ENCODE results near the gene UNC93A. TPM values are rescaled to one million over a fixed set of nuclear protein-coding genes. Genes with fewer than 3 reads are reported as not detected.
"Not testable (repeated sequence)": the region's sequence is repeated elsewhere in the genome, so short reads cannot be mapped to it uniquely, and the experiment has no call there.

UNC93A gene
- total RNA-seq, 3 donors from 2014 or later: not detected

DNA sequence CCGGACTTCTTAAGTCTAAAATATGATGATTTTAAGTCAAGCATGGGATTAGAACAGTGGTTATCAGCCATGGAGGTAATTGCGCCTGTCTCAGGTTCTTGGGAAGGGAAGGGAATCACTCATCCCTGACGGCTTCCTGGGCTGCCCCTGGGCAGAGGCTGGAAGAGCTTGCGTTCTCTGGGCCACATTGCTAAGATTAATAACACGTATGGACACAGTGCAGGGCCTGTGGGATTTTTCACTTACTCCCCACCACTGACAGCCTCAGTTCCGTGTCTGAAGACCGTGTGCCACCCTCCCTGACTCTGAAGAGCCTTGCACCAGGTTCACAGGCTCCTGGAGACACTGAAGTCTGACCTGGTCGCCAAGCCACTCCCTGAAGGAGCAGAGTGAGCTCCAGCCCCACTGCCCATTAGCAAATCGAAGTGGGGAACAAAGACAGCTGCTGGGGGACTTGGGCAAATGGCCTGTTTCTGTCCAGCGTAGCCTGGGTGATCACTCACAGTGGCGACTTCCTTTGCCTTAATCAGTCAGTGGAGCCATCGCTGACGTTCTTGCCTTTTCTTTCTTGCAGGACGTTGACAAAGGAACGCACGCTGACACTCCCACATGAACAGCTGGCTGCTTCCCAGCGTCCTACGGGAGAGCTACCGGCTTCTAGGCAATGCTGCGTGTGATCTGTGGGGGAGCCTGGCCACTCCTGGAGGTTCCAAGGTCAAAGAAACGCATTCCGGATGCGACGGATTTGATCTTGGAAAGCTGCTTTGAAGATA, 24.9 kb upstream of the UNC93A start:
- not testable (repeated sequence) for H3K4me3 Mint-ChIP-seq; H3K9me3 Mint-ChIP-seq; H3K4me1 Mint-ChIP-seq (ENCODE audit: low read depth); ATAC-seq; DNase-seq; H3K36me3 Mint-ChIP-seq (ENCODE audit: insufficient read depth)
- peaks cover 17% of the 10 kb centered on the region for H3K27me3 Mint-ChIP-seq (ENCODE audit: low read depth)

DNA sequence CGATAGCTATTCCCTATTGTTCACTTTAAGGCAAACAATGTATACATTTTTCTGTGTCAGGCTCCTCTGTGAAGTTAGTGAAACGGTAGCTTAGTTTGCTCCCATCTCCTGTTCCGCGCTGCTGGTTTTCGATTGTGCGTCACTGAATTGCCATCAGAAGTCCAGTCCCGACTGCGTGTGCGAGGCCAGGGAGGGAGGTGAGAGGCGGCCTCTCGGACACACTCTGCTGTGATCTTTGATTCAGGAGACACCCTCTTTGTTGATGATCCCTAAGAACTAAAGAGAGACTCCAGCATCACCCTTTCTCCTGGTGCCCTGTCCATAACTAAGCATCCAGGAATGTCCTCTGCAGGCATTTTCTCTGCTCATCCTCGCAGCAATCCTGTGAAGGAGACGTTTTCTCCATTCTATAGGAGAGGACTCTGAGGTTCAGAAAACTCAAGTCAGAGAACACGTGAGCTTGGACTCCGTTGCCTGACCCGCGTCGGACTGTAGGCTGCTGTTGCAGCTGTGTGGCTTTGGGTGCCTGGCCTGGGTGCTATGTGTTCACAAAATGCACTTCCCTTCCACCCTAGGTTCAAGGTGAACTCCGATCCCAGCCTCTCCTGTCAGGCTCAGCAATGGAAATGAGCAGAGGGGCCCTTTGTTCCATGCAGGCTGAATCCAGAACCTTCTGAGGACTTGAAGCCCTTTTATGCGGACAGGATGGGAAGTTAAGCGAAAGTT, 24.1 kb upstream of the UNC93A start:
- Mint-ChIP-seq H3K9me3 (no peaks in the 10 kb centered on the region), H3K4me3 (no peak overlapping the region), H3K36me3 (ENCODE audit: insufficient read depth) (no peaks in the 10 kb centered on the region)

DNA sequence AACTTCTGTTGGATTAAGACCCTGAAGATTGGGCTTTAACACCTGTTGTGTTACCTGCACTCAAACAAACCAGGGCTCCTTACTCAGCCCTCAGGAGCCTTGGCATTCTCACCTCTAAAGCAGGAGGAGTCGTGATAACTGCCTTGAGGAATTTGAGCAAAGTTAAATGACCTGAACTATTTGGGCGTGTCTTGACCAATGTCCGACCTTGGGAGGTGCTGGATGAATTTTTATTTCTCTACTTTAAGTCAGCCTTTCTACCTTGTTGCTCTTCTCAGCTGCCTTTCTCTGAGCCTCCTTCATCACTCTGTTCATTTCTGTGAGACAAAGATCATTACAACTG, 23.6 kb upstream of the UNC93A start:
- H3K4me3 Mint-ChIP-seq; H3K4me1 Mint-ChIP-seq (ENCODE audit: low read depth); H3K9me3 Mint-ChIP-seq; H3K36me3 Mint-ChIP-seq (ENCODE audit: insufficient read depth); ATAC-seq; DNase-seq: not testable (repeated sequence)
- peaks cover 14% of the 10 kb centered on the region for H3K27me3 Mint-ChIP-seq (ENCODE audit: low read depth)

More for the DNA sequence above, 24.1 kb upstream of the UNC93A start:
- DNase-seq: no peak
- ATAC-seq: no peak
- Mint-ChIP-seq H3K27me3 (ENCODE audit: low read depth) (peaks cover 14% of the 10 kb centered on the region), H3K4me1 (ENCODE audit: low read depth) (no peaks in the 10 kb centered on the region)

DNA sequence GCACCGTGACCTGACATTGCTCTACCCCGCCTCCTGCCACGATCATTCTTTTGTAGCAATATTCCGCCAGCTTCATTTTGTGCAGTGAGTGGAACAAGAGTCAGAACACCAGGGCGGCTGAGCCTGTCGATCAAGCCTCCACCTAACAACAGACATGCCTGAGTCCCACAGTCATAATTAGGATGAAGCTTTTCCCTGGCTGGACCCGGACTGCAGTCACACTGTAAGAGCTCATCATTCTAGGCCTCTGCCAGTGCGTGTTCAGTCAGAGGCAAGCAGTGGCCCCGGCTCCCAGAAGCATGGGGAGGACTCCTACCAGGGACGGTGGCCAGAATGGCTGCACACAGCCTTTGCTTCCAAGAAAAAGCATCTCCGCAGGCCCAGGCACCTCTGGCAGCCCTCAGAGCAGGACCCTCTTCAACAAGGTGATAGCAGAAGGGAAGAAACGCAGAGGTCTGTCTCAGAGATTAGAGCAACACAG, 23.2 kb upstream of the UNC93A start:
- Mint-ChIP-seq H3K27me3 (ENCODE audit: low read depth) (peaks cover 14% of the 10 kb centered on the region), H3K4me3 (no peak overlapping the region), H3K4me1 (ENCODE audit: low read depth) (no peaks in the 10 kb centered on the region), H3K36me3 (ENCODE audit: insufficient read depth) (no peaks in the 10 kb centered on the region), H3K9me3 (no peaks in the 10 kb centered on the region)
- ATAC-seq: no peak
- no peak for DNase-seq

DNA sequence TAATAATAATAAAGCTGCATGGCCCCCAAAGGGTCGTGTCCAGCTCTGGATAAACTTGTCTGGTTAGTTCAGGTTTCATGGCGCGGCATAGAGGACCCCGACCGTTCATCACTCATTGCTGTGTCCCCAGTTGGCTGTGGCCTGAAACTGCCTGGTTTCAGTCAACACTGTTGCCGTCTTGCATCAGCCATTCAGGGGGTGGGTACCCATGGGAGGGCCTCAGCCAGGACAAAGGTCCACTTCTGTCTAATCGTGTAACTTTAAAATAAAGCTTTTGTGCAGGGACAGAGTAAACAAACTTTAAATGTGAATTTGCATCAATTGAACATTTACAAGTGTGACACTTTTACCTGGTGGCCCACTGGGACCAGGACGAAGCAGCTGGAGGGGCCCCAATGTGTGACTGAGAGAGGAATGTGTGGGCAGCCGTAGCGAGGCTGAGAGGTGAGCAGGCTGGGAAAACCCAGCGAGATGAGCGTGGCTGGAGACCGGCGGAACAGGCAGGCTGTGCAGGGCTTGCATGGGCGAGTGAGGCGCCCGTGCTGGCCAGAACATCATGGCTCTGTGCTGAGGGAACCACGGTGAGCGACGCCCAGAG, 22.3 kb upstream of the UNC93A start:
- H3K27me3 Mint-ChIP-seq (ENCODE audit: low read depth): peaks cover 10% of the 10 kb centered on the region
- no peaks in the 10 kb centered on the region for H3K36me3 Mint-ChIP-seq (ENCODE audit: insufficient read depth)
- H3K4me1 Mint-ChIP-seq (ENCODE audit: low read depth): no peaks in the 10 kb centered on the region
- no peak for ATAC-seq
- H3K4me3 Mint-ChIP-seq: no peak overlapping the region
- no peaks in the 10 kb centered on the region for H3K9me3 Mint-ChIP-seq
- DNase-seq: no peak

DNA sequence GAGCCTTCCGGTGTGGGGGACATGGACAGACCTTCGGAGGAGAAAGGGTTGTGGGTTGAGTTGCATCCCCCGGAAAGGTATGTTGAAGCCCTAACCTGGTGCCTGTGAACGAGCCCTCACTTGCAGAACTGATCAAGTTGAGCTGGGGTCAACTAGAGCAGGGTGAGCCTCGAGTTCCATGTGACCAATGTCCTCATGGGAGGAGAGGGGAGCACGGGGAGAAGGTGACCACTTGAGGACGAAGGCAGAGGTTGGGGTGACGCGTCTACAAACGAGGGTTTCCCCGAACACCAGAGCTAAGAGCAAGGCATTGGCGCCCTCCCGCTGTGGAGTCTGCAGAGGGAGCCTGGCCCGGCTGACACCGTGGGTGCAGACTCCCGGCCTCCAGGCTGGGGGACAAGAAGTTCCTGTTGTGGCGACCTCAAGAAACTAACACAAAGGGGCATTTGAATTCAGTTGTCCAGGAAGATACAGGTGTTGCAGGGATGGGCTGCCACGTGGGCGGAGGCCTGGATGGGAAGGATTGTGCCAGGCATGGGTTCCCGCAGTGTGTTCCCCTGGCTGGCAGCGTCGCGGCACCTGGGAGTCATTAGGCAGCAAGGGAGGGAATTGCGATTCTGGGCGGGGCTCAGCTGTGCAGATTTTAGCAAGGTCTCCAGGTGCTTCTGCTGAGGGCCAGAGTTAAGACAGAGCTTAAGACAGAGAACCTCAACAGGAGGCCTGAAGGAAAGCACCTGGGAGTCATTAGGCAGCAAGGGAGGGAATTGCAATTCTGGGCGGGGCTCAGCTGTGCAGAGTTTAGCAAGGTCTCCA, 20.4 kb upstream of the UNC93A start:
- ATAC-seq (no peak), DNase-seq (no peak)
- Mint-ChIP-seq H3K4me3 (no peak overlapping the region), H3K4me1 (ENCODE audit: low read depth) (no peaks in the 10 kb centered on the region), H3K36me3 (ENCODE audit: insufficient read depth) (no peaks in the 10 kb centered on the region), H3K27me3 (ENCODE audit: low read depth) (peaks cover 5% of the 10 kb centered on the region), H3K9me3 (no peaks in the 10 kb centered on the region)

DNA sequence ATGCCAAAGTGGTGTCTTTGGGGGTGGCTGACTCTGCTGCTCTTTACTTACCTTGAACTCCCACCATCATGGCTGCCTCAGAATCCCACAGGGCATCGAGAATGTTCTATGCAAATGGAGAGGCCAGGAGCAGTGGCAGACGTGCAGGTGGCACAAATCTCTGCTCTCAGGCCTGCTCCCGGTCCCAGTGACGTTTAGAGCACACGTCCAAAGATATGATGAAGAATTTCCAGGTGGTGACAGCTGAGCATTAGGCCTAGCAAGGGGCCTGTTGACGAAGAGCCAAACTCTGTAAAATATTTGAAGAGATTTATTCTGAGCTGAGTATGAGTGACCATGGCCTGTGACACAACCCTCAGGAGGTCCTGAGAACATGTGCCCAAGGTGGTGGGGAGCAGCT, 19.0 kb upstream of the UNC93A start:
- Mint-ChIP-seq H3K36me3 (ENCODE audit: insufficient read depth) (no peaks in the 10 kb centered on the region), H3K9me3 (no peaks in the 10 kb centered on the region), H3K4me1 (ENCODE audit: low read depth) (no peaks in the 10 kb centered on the region), H3K4me3 (no peak overlapping the region), H3K27me3 (ENCODE audit: low read depth) (peaks cover 10% of the 10 kb centered on the region)
- ATAC-seq (no peak), DNase-seq (no peak)

DNA sequence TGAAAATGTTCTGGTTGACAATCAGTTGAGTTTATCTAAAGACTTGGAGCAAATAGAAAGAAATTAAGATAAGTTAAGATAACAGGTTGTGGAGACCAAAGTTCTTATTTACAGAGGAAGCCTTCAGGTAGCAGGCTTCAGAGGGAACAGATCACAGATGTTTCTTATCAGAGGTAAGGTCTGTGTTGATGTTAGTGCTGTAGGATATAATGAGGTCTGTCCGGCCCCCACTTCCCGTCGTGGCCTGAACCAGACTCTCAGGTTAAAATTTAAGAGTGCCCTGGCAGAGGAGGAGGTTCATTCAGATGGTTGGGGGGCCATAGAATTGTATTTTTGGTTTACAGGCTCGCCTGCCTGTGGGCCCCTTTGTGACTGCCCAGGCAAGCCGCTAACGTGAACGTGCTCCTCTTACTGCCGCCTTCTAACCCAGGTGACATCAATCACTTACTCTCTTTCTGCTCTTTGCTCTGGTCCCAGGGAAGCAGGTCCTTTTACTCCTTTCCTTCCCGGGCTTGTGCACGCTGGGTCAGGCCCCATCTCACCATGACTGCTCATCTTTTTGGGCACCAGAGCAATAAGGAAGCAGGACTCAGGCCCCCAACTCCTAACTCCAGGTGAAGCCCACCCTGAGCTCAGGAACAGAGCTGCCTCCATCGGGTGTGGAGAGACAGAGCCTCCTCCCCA, 18.3 kb upstream of the UNC93A start:
- Mint-ChIP-seq H3K4me3 (no peak overlapping the region), H3K9me3 (no peaks in the 10 kb centered on the region), H3K4me1 (ENCODE audit: low read depth) (no peaks in the 10 kb centered on the region), H3K27me3 (ENCODE audit: low read depth) (peaks cover 15% of the 10 kb centered on the region), H3K36me3 (ENCODE audit: insufficient read depth) (no peaks in the 10 kb centered on the region)
- ATAC-seq: no peak
- DNase-seq: no peak

DNA sequence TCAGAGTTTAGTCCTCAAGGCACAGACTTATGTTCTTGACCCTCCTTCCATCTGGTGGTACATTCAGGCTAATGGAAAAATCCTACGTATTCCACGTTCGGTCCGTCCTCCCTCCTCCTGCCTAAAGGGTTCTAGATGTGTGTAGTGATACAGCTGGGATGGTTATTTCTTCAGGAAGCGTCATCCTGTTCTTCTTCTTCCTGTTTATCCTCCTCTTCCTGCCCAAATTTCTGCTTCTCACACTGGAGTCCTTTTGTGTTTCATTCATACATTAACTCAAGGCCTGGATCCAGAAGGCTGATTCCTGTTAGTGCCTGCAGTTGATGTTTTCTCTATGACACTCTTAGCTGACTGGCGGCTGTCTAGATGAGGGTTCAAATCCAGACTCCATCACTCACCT, 16.8 kb upstream of the UNC93A start:
- Mint-ChIP-seq H3K9me3 (no peaks in the 10 kb centered on the region), H3K27me3 (ENCODE audit: low read depth) (peaks cover 22% of the 10 kb centered on the region), H3K4me1 (ENCODE audit: low read depth) (no peaks in the 10 kb centered on the region), H3K36me3 (ENCODE audit: insufficient read depth) (no peaks in the 10 kb centered on the region), H3K4me3 (no peak overlapping the region)
- DNase-seq: no peak
- ATAC-seq: no peak

DNA sequence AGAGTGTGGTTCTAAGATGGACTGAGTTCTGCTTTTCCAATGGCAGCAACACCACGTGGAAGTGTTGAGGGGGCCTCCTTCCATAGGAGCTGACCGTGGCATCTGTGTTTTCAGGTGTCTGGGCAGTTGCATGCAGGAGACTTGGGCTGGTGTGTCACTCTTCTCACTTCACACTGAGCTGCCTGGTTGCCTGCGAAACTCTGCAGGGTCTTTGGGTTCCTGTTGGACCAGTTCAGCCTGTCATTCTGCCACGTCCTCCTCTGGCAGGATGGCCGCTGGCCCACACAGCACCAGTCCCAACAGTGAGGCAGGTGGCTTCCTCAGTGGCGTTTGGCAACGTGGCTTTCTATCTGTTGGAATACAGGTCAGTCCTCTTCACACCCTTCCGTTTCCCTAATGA, 16.1 kb upstream of the UNC93A start:
- Mint-ChIP-seq H3K36me3 (ENCODE audit: insufficient read depth) (no peaks in the 10 kb centered on the region), H3K27me3 (ENCODE audit: low read depth) (peaks cover 22% of the 10 kb centered on the region), H3K4me1 (ENCODE audit: low read depth) (no peaks in the 10 kb centered on the region), H3K9me3 (no peaks in the 10 kb centered on the region), H3K4me3 (no peak overlapping the region)
- ATAC-seq (no peak), DNase-seq (no peak)

DNA sequence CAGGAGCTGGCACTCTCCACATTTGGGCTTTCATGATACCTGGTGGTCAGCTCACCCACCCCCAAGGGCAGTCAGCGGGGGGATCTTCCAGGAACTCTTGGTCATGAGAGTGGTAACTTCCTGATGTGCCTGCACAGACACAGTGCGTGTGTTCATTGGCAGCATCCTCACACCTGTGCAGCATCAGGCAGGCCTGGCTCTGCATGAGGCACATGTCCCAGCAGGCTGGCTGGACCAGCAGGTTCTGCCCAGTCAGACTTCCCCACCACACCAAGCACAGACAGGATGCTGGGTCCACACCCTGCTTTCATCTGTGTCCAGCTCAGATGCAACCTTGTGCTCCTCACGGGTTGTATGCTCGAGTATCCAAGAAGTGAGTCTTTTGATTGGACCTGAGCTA, 15.7 kb upstream of the UNC93A start:
- Mint-ChIP-seq H3K9me3 (no peaks in the 10 kb centered on the region), H3K27me3 (ENCODE audit: low read depth) (peaks cover 19% of the 10 kb centered on the region), H3K4me3 (no peak overlapping the region), H3K36me3 (ENCODE audit: insufficient read depth) (no peaks in the 10 kb centered on the region), H3K4me1 (ENCODE audit: low read depth) (no peaks in the 10 kb centered on the region)
- no peak for DNase-seq
- no peak for ATAC-seq

DNA sequence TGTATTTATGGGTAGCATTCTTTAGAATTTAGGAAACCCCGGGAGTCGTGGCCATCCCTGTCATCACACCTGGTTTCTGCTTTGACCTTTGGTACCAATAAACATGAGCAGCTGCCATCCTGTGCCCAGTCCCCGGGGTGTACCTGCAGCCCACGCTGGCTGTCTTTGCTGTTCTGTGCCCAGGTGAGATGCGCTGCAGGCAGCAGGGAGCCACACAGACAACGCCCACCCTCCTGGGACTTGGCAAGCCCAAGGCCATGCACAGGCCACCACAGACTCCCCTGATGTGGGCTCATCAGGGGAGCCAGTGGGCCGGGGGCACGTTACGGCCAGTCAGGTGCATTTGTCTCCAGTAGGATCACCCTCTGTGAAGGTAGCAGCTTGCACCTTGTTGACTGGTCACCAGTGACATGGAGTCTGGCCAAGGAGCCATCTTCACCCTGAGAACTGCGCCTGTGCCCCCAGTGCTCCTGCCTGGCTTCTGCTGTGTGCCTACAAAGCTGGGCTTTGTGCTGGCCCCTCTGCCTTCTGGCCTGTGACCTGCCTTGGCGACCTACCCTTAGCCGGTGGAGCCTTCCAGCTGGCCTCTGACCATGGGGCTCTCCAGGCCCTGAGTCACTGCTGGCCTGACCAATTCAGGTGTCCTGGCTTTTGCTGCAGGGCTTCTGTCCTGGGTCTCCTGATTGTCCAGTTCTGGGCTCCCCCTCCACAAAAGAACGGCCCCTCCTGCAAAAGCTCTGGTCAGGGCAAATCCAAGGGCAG, 14.2 kb upstream of the UNC93A start:
- H3K27me3 Mint-ChIP-seq (ENCODE audit: low read depth): peaks cover 20% of the 10 kb centered on the region
- H3K9me3 Mint-ChIP-seq: no peaks in the 10 kb centered on the region
- no peaks in the 10 kb centered on the region for H3K4me1 Mint-ChIP-seq (ENCODE audit: low read depth)
- ATAC-seq (no peak), DNase-seq (no peak)
- H3K36me3 Mint-ChIP-seq (ENCODE audit: insufficient read depth): no peaks in the 10 kb centered on the region
- no peak overlapping the region for H3K4me3 Mint-ChIP-seq

DNA sequence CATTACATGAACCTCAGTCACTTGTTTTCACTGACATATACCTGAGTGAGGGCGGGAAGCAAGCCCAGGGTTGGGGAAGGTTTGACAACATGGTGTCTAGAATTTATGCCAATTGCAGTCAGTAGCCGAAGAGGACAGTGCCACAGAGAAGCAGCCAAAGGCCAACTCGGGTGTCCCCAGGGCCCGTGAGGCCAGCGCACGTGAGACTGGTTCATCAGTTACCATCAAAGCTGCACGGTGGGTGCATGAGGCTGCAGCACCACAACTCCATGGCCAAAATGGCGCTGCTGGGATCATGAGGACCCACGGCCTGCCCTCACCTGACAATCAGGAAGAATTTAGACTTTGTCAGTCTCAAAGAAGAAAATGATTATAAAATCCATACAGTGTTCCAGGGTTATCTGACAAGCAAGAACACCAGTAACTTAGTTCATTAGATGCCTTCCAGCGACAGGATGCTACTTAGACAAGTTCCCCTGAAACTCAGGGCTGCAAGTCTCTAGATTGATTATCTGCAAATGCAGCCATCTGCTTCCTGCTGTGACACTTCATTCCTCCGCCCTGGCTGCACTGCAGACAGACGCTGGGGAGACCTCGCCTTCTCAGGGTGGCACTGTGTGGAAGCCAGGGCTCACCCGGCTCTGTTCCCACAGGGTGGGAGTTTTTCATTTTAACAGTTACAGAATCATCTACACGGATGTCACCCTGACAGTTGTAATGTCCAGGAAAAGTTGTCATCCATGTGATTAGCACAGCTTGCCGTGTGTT, 12.8 kb upstream of the UNC93A start:
- DNase-seq; H3K4me3 Mint-ChIP-seq; H3K36me3 Mint-ChIP-seq (ENCODE audit: insufficient read depth); H3K9me3 Mint-ChIP-seq; ATAC-seq; H3K4me1 Mint-ChIP-seq (ENCODE audit: low read depth): not testable (repeated sequence)
- H3K27me3 Mint-ChIP-seq (ENCODE audit: low read depth): peaks cover 22% of the 10 kb centered on the region

All from activated T-cell treated with anti-CD3 and anti-CD28 coated beads, Interleukin-2, amount 50 U/mL, for 4 hours (primary cell).